Trophoblast cell (in vitro differentiated cells and primary cell): Measurements from ENCODE around the gene DIAPH2.

Experiments
- DNase-seq, 2 donors: peaks; one replicate each; pipeline ENCODE4 v3.0.0-alpha.2; 2016
- H2AFZ ChIP-seq: 2 replicates; pipeline ENCODE4 v1.6.1; 2013; ENCODE audit warnings: low read length, moderate library complexity, mild to moderate bottlenecking; ENCODE audit not compliant: insufficient read depth, poor library complexity
- H2AK5ac ChIP-seq: 2 replicates; pipeline ENCODE4 v1.6.1; 2013; ENCODE audit warnings: mild to moderate bottlenecking, low read length
- H2BK120ac ChIP-seq: 2 replicates; pipeline ENCODE4 v1.6.1; 2013; ENCODE audit warnings: low read length, mild to moderate bottlenecking, moderate library complexity; ENCODE audit not compliant: insufficient read depth, poor library complexity
- H2BK12ac ChIP-seq: 2 replicates; pipeline ENCODE4 v1.6.1; 2013; ENCODE audit warnings: mild to moderate bottlenecking, low read length, moderate library complexity
- H2BK5ac ChIP-seq: 2 replicates; pipeline ENCODE4 v1.6.1; 2013; ENCODE audit warnings: low read length, low read depth, moderate library complexity, mild to moderate bottlenecking; ENCODE audit not compliant: poor library complexity
- H3K14ac ChIP-seq: 2 replicates; pipeline ENCODE4 v1.6.1; 2013; ENCODE audit warnings: mild to moderate bottlenecking, low read length
- H3K18ac ChIP-seq: 2 replicates; pipeline ENCODE4 v1.6.1; 2013; ENCODE audit warnings: mild to moderate bottlenecking, low read length
- H3K23ac ChIP-seq: 2 replicates; pipeline ENCODE4 v1.6.1; 2013; ENCODE audit warnings: low read length
- H3K27ac ChIP-seq: 2 replicates; pipeline ENCODE4 v1.5.1; 2013; ENCODE audit warnings: low read depth, mild to moderate bottlenecking, inconsistent platforms, low read length, moderate library complexity
- H3K27me3 ChIP-seq: 2 replicates; pipeline ENCODE4 v1.6.1; 2013; ENCODE audit warnings: inconsistent platforms, mild to moderate bottlenecking, low read length, moderate library complexity; ENCODE audit not compliant: insufficient read depth
- H3K36me3 ChIP-seq, 2 experiments: 1 replicate in 1 of 2; 2 replicates in 1 of 2; pipeline ENCODE4 v1.6.1; 2013; ENCODE audit warnings: low read length in 2 of 2, mild to moderate bottlenecking in 2 of 2, moderate library complexity in 1 of 2; ENCODE audit not compliant: insufficient read depth in 2 of 2, control insufficient read depth in 1 of 2
- H3K4ac ChIP-seq: 2 replicates; pipeline ENCODE4 v1.6.1; 2013; ENCODE audit warnings: low read depth, mild to moderate bottlenecking, low read length, moderate library complexity
- H3K4me1 ChIP-seq, 2 experiments: 1 replicate in 1 of 2; 2 replicates in 1 of 2; pipeline ENCODE4 v1.6.1; 2013; ENCODE audit warnings: low read length in 2 of 2, mild to moderate bottlenecking in 2 of 2, moderate library complexity in 1 of 2; ENCODE audit not compliant: insufficient read depth in 2 of 2, control insufficient read depth in 1 of 2
- H3K4me2 ChIP-seq: 2 replicates; pipeline ENCODE4 v1.6.1; 2013; ENCODE audit warnings: inconsistent platforms, mild to moderate bottlenecking, low read length, moderate library complexity
- H3K4me3 ChIP-seq: 2 replicates; pipeline ENCODE4 v1.5.1; 2013; ENCODE audit warnings: mild to moderate bottlenecking, low read depth, low read length, inconsistent platforms
- H3K79me1 ChIP-seq: one replicate; pipeline ENCODE4 v1.6.1; 2013; ENCODE audit warnings: low read length
- H3K79me2 ChIP-seq: 2 replicates; pipeline ENCODE4 v1.6.1; 2013; ENCODE audit warnings: low read length, mild to moderate bottlenecking; ENCODE audit not compliant: control insufficient read depth, insufficient read depth, poor library complexity
- H3K9ac ChIP-seq: 2 replicates; pipeline ENCODE4 v1.6.1; 2013; ENCODE audit warnings: mild to moderate bottlenecking, low read length
- H3K9me3 ChIP-seq: 2 replicates; pipeline ENCODE4 v1.6.1; 2013; ENCODE audit warnings: low read depth, mild to moderate bottlenecking, control low read depth, inconsistent platforms, low read length; ENCODE audit not compliant: insufficient read depth
- H4K12ac ChIP-seq: 2 replicates; pipeline ENCODE4 v1.6.1; 2013; ENCODE audit warnings: low read depth, mild to moderate bottlenecking, low read length, moderate library complexity
- H4K8ac ChIP-seq: 2 replicates; pipeline ENCODE4 v1.6.1; 2013; ENCODE audit warnings: low read depth, mild to moderate bottlenecking, low read length, moderate library complexity
- H4K91ac ChIP-seq: one replicate; pipeline ENCODE4 v1.6.1; 2013; ENCODE audit warnings: low read depth, mild to moderate bottlenecking, low read length, moderate library complexity
- WGBS: extraction: QIAGEN DNeasy Blood & Tissue Kit; methylation state at CpG from one replicate; pipeline ENCODE4 v1.1.7; 2013; ENCODE audit warnings: missing lambda C conversion rate; ENCODE audit not compliant: insufficient read length, insufficient coverage; ENCODE audit errors: extremely low coverage; 5-methylcytosine and 5-hydroxymethylcytosine counted together

The DIAPH2 gene

DNA sequence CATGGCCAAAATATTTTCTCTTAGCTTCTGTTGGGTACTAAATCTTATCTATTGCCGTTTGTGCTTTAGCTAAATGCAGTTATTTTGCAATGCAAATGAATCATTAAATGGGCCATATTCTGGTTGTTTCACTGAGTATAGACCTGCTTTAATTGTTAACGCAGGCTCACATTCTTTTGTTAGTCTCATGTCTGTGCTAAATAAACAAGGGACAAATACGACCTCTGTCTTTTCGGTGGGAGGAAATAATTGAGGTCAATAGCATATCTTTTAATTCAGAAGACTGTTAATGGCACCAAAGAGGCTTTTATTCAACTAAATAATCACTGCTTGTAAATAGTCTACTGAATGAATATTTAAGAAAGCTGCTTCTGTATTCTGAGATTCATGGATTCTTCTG is 76.9 kb downstream of the DIAPH2 start:
- H3K4ac ChIP-seq = no peak overlapping the region
- H2AK5ac ChIP-seq = no peak overlapping the region
- no peaks in the 10 kb centered on the region for H3K79me2 ChIP-seq

GRCh38 chrX:96763608-96764007 is 79.0 kb downstream of the DIAPH2 start:
- Histone ChIP-seq H3K4me2 (no peak overlapping the region), H2BK5ac (no peak overlapping the region), H3K36me3 (no peaks in the 10 kb centered on the region), H3K9me3 (no peaks in the 10 kb centered on the region), H3K27me3 (no peaks in the 10 kb centered on the region), H2AK5ac (no peak overlapping the region), H2AFZ (no peak overlapping the region), H3K4me3 (no peak overlapping the region), H3K14ac (no peak overlapping the region), H3K23ac (no peak overlapping the region), H3K27ac (no peak overlapping the region), H3K18ac (no peak overlapping the region), H3K79me2 (no peaks in the 10 kb centered on the region), H4K12ac (no peak overlapping the region), H4K91ac (no peak overlapping the region), H3K79me1 (no peaks in the 10 kb centered on the region), H3K4ac (no peak overlapping the region), H3K4me1 (no peaks in the 10 kb centered on the region), H2BK120ac (no peak overlapping the region), H3K9ac (no peak overlapping the region), H2BK12ac (no peak overlapping the region), H4K8ac (no peak overlapping the region)
- DNase-seq = no peak
- no CpG with 5 or more reads among the region's 4 CpGs for WGBS

More for the DNA sequence above, 76.9 kb downstream of the DIAPH2 start:
- H3K18ac ChIP-seq = no peak overlapping the region
- no peak overlapping the region for H2AFZ ChIP-seq
- H3K27me3 ChIP-seq = no peaks in the 10 kb centered on the region
- no peak overlapping the region for H3K14ac ChIP-seq
- H2BK5ac ChIP-seq = no peak overlapping the region
- H3K27ac ChIP-seq = no peak overlapping the region
- no peaks in the 10 kb centered on the region for H3K36me3 ChIP-seq
- H4K12ac ChIP-seq = no peak overlapping the region
- no peak overlapping the region for H3K4me3 ChIP-seq
- H3K4me1 ChIP-seq = no peaks in the 10 kb centered on the region
- no peaks in the 10 kb centered on the region for H3K79me1 ChIP-seq
- H4K8ac ChIP-seq = no peak overlapping the region
- no peak overlapping the region for H2BK120ac ChIP-seq
- WGBS = no CpG with 5 or more reads among the region's 4 CpGs
- H3K9me3 ChIP-seq = no peaks in the 10 kb centered on the region
- no peak overlapping the region for H3K9ac ChIP-seq
- H2BK12ac ChIP-seq = no peak overlapping the region
- no peak overlapping the region for H3K4me2 ChIP-seq
- no peak overlapping the region for H4K91ac ChIP-seq
- DNase-seq = no peak
- H3K23ac ChIP-seq = no peak overlapping the region

GRCh38 chrX:96764864-96765263 is 80.2 kb downstream of the DIAPH2 start:
- Histone ChIP-seq H2AFZ (no peak overlapping the region), H3K79me2 (no peaks in the 10 kb centered on the region), H3K27ac (no peak overlapping the region), H2AK5ac (no peak overlapping the region), H3K9me3 (no peaks in the 10 kb centered on the region), H2BK120ac (no peak overlapping the region), H4K12ac (no peak overlapping the region), H3K79me1 (no peaks in the 10 kb centered on the region), H3K18ac (no peak overlapping the region), H2BK12ac (no peak overlapping the region), H3K4me3 (no peak overlapping the region), H2BK5ac (no peak overlapping the region), H3K23ac (no peak overlapping the region), H3K9ac (no peak overlapping the region), H3K4me2 (no peak overlapping the region), H3K36me3 (no peaks in the 10 kb centered on the region), H3K27me3 (no peaks in the 10 kb centered on the region), H4K8ac (no peak overlapping the region), H3K14ac (no peak overlapping the region), H3K4me1 (no peaks in the 10 kb centered on the region), H4K91ac (no peak overlapping the region), H3K4ac (no peak overlapping the region)
- DNase-seq = no peak
- WGBS = no CpG with 5 or more reads among the region's 1 CpG

- Histone ChIP-seq H3K79me2 (no peaks in the 10 kb centered on the region), H3K9ac (no peak overlapping the region), H3K14ac (no peak overlapping the region), H3K27ac (no peak overlapping the region), H4K8ac (no peak overlapping the region), H3K4me2 (no peak overlapping the region), H3K4ac (no peak overlapping the region), H2BK5ac (no peak overlapping the region), H2BK120ac (no peak overlapping the region), H3K4me1 (no peaks in the 10 kb centered on the region), H3K4me3 (no peak overlapping the region), H3K27me3 (no peaks in the 10 kb centered on the region), H4K91ac (no peak overlapping the region), H2AFZ (no peak overlapping the region), H3K36me3 (no peaks in the 10 kb centered on the region), H3K23ac (no peak overlapping the region), H2AK5ac (no peak overlapping the region), H3K18ac (no peak overlapping the region), H3K79me1 (no peaks in the 10 kb centered on the region), H4K12ac (no peak overlapping the region), H2BK12ac (no peak overlapping the region), H3K9me3 (no peaks in the 10 kb centered on the region)
- peak in 1 of 2 donors; percentile 53 for DNase-seq
- no CpG with 5 or more reads among the region's 2 CpGs for WGBS
Measured at GRCh38 chrX:96770315-96770714, 85.7 kb downstream of the DIAPH2 start.
